AG08396 (cell line): Measurements from ENCODE around the gene SUMF1.

Source experiments
- DNase-seq: peaks from one replicate; pipeline ENCODE4 v3.0.0; 2012; ENCODE audit warnings: low spot score, mixed read lengths

SUMF1 gene

GRCh38 chr3:4497005-4497692 is 30.1 kb upstream of the SUMF1 start:
- DNase-seq, result no peak

- DNase-seq, result no peak
Measured at GRCh38 chr3:4496087-4496452, 29.0 kb upstream of the SUMF1 start.

GRCh38 chr3:4495294-4496086 is 28.4 kb upstream of the SUMF1 start:
- DNase-seq, result no peak

GRCh38 chr3:4494895-4495264 is 27.8 kb upstream of the SUMF1 start:
- DNase-seq, result no peak

GRCh38 chr3:4493941-4494894 is 27.1 kb upstream of the SUMF1 start:
- peak; percentile 31 for DNase-seq

- peak; percentile 96 for DNase-seq
Measured at GRCh38 chr3:4493014-4493940, 26.2 kb upstream of the SUMF1 start, which contains the start of gene ITPR1. Gene ITPR1, plus strand, starts transcription at chr3:4493348. Its CDS starts 23,144 bp downstream, at chr3:4516492.

GRCh38 chr3:4492208-4493013 is 25.3 kb upstream of the SUMF1 start:
- peak; percentile 59 for DNase-seq

- no peak for DNase-seq
Measured at GRCh38 chr3:4491855-4492207, 24.8 kb upstream of the SUMF1 start.

- DNase-seq, result no peak
Measured at GRCh38 chr3:4478261-4478660, 11.2 kb upstream of the SUMF1 start.

GRCh38 chr3:4476496-4476895 is 9.4 kb upstream of the SUMF1 start:
- DNase-seq, result no peak

- DNase-seq, result no peak
Measured at GRCh38 chr3:4475804-4476203, 8.7 kb upstream of the SUMF1 start.

GRCh38 chr3:4474683-4475490 is 7.8 kb upstream of the SUMF1 start:
- DNase-seq, result peak; percentile 36

- DNase-seq, result no peak
Measured at GRCh38 chr3:4472766-4473165, 5.7 kb upstream of the SUMF1 start.

GRCh38 chr3:4472312-4472711 is 5.2 kb upstream of the SUMF1 start:
- no peak for DNase-seq

- no peak for DNase-seq
Measured at GRCh38 chr3:4471907-4472306, 4.8 kb upstream of the SUMF1 start.

- no peak for DNase-seq
Measured at GRCh38 chr3:4467522-4467867, 426 bp upstream of the SUMF1 start.

- DNase-seq, result no peak
Measured at GRCh38 chr3:4464576-4464975, 2.5 kb downstream of the SUMF1 start.

GRCh38 chr3:4462369-4463040 is 4.6 kb downstream of the SUMF1 start:
- no peak for DNase-seq

- no peak for DNase-seq
Measured at GRCh38 chr3:4461468-4462090, 5.5 kb downstream of the SUMF1 start.
